HG03378 (cell line): Measurements from ENCODE around the gene FHAD1.

Experiments used
- ATAC-seq: cut with Tn5 transposase; IDR thresholded peaks from one replicate; pipeline ENCODE4 v1.9.1; 2021; ENCODE audit warnings: mild to moderate bottlenecking, moderate library complexity; ENCODE audit not compliant: unreplicated experiment

The FHAD1 gene

DNA sequence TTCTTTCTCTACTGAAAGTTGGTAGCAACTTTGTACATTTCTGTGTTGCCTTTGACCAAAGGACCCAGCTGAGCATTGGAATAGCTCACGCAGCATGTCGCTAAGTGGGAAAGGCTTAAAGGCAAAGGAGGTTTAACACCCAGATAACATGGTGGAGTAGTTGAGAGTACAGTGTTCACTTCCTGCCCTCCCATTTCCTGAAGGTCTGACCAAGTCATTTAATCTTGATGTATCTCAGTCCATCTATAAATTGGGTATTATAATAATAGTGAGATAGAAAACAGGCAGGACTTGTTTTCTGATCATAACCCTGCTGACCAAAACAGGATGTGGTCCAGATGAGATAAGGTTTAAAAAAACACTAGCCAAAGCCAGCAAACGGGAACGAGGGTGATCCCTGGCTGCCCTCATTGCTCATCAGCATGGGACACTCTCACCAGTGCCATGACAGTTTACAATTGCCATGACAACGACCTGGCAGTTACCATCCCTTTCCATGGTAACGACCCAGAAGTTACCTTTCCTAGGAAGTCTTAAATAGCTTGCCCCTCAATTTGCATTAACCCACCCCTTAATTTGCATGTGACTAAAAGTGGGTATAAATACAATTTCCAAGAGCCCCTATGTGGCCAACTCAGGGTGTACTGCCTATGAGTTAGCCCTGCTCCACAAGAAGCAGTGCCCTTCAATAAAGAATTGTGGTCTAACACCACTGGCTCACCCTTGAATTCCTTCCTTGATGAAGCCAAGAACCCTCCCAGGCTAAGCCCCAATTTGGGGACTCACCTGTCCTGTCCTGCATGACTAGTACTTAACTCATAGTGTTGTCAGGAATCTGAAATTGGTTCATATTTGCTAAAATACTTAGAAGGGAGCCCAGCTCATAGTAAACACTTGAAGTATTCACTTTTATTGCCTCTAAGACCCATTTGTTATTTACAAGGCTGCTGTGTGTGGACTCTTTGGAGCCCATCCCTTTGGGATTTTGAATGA, 28.4 kb upstream of the FHAD1 start:
- ATAC-seq: no peak

DNA sequence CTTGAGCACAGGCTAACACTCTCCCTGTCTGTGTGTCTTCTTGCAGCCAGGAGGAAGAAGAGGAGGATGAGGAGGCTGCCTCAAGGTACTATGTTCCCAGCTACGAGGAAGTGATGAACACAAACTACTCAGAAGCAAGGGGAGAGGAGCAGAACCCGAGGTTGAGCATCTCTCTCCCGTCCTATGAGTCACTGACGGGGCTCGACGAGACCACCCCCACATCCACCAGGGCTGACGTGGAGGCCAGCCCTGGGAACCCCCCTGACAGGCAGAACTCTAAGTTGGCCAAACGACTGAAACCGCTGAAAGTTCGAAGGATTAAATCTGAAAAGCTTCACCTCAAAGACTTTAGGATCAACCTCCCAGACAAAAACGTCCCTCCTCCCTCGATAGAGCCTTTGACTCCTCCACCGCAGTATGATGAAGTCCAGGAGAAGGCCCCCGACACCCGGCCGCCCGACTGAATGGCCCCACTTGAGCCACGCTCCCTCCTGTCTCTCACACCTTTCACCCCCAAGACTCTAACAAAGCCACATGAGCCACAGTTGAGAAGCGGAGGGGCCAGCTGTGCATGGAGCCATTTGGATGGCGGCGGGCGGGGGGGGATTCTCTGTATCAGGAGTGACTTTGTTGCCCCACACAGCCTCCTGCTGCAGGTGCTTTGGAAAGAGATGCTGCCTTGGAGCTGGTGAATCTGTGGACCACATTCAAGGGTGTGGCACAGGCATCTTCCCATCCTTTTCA, 27.6 kb upstream of the FHAD1 start:
- ATAC-seq: no peak

DNA sequence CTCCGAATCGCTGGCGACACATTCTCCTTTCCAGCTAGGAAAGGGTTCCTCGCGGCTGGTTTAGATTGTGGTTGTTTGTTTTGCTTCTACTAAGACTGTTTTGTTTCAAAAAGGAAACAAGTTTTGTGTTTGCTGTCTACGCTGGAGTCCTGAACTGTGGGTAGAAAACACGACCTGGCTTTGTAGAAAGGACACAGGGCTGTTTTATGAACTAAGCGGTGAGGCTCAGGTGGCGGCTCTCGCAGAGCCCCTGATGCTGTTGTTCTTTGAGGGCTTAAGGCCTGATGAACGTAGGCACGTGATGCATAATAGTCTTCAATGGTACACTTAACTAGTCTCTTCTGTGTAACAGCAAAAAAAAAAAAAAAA, 27.0 kb upstream of the FHAD1 start:
- no peak for ATAC-seq

DNA sequence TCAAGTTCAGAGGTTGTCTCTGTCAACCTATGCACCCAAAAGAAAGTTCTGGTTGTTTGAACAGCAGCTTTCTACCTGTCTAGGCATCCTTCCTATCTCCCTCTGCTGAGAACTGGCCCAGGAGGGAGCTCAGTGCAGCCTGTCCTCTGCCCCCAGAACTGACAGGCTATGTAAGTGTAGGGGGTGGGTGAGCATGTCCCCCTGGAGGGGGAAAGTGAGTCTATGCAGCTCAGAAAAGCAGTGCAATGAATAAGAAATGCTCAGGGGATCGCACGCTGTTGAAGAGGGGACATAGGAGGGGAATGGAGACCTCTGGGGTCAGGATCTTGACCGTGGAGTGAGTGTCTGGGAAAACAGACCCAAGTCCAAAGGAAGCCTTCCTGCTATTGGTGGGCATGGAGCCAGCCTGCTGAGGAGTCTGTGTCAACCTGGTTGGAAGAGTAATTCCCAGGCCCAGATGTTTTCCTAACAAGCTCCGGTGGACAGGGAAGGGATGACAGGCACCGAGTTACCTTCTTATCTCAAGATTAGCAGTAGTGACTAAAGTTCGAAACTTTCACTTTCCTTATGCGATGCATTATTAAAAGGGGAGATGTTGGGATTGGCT, 26.1 kb upstream of the FHAD1 start:
- no peak for ATAC-seq

DNA sequence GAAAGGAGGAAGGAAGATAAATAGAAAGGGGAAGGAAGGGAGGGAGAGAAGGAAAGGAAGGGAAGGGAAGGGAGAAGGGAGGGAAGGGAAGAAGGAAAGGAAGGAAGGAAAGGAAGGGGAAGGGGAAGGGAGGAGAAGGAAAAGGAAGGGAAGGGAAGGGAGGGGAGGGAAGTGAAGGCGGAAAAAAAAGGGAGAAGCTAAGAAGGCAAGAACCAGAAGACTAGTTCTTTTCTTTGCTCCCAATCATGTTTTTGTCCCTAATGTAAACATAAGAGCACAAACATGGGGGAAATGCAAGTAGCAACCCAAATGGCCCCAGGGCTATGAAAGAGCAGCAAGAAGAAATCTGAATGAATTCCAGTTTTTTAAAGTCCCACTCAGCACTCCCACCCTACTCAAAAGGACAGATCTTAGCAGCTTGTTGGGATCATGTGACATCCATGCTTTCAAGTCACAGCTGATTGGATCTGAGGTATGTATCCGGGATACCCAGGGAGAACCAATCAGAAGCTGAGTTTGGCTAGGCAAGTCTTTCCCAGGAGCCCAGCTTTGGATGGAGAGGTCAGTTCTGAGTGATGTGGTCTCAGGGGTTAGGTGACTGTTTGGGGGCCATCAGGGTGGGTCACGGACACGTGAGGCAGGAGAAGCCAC, 24.2 kb upstream of the FHAD1 start:
- no peak for ATAC-seq

DNA sequence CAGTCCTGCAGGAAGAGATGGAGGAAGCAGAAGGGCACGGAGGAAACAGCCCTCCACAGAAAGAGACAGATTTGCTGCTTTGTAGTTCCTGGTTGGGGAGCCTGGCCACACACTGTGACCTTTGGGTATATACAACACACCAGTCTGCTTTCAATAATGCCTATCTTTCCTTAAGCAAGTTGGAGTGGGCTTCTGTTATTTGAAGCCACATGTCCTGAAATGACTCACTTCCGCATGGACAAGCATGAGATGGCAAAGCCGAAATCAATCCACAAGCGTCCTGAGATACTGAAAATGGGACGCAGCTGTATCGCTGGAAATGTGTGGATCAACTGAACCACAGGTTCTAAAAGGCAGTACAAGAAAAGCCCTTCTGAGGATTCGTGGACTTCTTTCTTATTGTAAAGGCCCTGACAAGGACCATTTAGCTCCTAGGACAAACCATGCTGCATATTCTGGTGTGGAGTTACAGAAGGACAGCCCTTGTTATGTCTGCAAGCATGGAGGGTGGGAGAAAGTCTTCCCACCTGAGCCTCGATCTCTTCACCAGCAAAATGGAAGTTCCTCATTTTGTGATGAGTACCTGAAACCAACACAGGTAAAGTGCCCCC, 22.7 kb upstream of the FHAD1 start:
- no peak for ATAC-seq

DNA sequence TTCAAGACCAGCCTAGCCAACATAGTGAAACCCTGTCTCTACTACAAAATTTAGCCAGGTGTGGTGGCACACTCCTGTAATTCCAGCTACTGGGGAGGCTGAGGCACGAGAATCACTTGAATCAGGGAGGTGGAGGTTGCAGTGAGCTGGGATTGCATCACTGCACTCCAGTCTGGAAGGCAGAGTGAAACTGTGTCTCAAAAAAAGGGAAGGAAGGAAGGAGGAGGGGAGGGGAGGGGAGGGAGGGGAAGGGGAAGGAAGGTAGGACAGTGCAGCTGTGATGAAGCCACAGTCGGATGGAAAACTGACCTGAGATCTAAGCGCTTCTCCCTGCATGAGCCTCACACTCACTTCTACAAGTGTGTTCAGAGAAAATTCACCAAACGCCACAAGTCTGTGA, 22.0 kb upstream of the FHAD1 start:
- no peak for ATAC-seq

DNA sequence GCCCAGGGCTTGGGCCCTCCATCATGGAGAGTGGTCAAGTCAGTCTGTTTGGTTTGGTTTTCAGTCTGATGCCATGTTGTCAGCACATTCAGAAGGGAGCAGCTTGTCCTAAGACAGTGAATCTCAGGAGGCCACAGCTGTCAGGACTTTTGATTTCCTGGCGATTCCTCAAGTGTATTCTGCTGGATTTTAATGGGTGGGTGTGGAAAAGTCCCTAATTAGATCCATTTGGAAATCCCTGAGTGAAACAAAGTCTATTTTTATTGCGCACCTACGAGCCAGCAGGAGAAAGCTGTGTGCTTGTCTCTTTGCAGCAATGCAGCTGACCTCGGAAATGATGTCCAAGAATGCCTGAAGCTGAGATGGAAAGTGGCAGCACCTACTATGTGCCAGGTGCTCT, 21.6 kb upstream of the FHAD1 start:
- no peak for ATAC-seq

DNA sequence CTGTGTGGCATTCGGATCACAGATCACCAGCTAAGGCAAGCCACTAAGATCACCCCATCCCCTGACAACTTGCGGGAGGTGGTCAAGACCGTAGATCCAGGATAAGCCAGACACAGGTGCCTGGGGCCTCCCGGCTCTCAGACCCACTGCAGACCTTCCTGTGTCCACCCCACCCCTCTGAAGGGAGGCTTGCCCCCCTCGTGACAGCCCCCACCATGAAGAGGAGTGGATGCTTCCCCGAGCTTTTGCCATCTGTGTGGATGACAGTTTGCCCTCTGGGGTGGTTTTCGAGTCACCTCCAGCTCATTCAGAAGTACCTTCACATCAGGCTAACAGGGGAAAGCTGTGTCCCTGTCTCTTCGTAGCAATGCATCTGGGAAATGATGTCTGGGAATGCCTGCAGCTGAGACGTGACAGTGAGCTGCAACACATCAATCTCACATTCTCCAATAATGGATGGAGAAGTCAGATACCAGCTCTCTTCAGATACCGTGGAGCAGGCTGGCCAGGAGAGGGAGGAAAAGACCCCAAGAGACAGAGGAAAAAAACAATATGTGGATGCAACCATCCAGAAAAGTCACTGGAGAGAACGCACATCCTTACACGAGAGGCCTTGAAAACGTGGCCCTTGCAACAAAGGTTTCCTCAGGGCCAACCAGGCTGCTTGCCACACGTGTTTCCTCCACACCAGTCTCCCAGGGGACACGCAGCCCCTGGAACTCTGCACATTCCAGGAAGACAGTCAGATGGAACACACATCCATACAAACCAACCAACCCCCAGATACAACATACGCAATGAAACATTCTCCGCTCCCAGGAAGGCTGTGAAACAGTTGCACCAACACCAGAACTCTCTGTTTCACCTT, 20.4 kb upstream of the FHAD1 start:
- ATAC-seq: no peak

DNA sequence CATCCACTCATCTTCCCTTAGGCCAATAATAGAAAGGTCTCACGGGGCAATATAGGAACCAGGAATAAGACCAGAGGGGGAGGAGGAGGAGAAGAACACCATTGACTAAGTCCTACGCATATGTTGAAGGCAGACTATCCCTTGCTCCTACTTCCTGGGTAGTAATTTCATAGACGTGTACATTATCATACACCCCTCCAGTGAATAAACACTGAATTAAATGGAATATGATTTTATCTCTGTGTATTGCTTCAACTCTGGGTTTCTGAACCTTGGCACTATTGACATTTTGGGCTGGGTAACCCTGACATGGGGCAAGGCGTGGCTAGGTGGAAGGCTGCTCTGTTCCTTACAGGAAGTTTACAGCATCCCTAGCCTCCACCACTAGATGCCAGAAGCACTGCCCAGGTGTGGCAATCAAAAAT, 17.3 kb upstream of the FHAD1 start:
- no peak for ATAC-seq

DNA sequence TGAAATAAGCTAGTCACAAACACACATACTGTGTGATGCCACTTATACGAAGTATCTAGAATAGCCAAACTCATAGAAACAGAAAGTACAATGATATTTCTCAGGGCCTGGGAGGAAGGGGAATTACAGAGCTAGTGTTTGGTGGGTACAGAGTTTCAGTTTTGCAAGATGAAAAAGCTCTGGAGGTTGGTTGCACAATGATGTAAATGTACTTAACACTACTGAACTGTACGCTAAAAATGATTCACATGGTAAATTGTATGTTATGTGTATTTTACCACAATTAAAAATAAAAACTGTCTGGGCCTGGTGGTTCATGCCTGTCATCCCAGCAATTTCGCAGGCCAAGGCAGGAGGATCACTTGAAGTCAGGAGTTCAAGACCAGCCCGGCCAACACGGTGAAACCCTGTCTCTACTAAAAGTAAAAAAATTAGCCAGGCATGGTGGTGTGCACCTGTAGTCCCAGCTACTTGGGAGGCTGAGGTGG, 15.3 kb upstream of the FHAD1 start:
- peak; percentile 91 for ATAC-seq

DNA sequence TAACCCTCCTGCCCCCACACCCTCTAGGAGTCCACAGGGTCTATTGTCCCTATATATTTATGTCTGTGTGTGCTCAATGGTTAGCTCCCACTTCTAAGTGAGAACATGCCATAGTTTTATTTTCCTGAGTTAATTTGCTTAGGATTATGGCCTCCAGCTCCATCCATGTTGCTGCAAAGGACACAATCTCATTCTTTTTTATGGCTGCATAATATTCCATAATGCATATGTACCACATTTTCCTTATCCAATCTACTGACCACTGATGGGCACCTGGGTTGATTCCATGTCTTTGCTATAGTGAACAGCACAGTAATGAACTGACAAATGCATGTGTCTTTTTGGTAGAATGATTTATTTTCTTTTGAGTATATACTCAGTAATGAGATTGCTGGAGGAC, 13.3 kb upstream of the FHAD1 start:
- ATAC-seq: no peak

DNA sequence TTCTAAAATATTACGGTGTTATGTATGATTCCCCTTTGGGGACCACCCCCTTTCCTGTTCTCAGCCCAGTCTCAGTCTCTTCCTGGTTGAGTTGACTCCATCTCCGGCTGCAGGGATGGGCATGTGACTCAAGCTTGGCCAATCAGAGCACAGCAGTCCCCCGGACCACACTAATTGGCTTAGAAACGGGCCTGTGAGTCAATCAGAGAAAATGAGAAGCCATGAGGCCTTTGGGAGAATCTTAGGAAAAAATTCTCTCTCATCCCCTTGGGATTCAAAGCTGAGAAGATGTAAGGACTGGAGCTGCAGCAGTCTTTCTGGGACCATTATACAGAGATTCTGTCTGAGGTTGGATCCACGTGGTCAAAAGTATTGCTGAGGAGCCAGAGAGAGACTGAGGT, 10.7 kb upstream of the FHAD1 start:
- ATAC-seq: no peak

DNA sequence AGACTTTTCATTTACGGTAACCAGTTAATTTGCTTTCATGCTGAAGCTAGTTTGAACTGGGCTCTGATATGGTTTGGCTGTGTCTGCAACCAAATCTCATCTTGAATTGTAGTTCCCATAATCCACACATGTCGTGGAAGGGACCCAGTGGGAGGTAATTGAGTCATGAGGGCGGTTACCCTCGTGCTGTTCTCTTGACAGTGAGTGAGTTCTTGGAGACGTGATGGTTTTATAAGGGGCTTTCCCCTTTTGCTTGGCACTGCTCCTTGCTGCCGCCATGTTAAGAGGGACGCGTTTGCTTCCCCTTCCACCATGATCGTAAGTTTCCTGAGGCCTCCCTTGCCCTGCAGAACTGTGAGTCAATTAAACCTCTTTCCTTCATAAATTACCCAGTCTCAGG, 10.3 kb upstream of the FHAD1 start:
- ATAC-seq: no peak

DNA sequence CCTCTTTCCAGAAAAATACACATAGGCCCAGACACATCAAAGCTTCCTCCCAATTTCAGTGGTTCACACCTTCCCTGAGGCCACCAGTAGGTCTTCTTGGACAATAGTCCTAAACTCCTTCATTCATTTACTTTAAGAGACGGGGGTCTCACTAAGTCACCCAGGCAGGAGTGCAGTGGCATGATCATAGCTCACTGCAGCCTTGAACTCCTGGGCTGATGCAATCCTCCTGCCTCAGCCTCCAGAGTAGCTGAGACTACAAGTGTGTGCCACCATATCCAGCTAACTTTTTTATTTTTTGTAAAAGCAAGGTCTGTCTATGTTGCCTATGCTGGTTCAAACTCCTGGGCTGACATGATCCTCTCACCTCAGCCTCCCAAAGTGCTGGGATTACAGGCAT, 8.2 kb upstream of the FHAD1 start:
- no peak for ATAC-seq

DNA sequence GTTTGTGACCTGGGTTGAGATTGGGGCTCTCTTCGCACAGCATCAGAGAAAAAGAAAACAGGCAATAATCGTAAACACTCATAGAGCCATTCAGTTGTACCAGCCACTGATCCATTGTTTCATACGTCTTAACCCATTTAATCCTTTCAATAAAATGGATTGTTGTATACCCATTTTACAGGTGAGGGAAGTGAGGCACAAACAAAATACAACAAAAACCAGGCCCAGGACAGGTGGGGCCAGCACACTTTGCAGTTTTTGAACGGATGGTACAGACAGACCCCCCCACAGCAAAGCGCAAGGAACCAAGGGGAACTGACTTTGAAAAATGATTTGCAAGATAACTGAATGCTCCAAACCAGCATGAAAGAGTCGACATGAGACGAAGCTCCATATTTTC, 4.3 kb upstream of the FHAD1 start:
- no peak for ATAC-seq

DNA sequence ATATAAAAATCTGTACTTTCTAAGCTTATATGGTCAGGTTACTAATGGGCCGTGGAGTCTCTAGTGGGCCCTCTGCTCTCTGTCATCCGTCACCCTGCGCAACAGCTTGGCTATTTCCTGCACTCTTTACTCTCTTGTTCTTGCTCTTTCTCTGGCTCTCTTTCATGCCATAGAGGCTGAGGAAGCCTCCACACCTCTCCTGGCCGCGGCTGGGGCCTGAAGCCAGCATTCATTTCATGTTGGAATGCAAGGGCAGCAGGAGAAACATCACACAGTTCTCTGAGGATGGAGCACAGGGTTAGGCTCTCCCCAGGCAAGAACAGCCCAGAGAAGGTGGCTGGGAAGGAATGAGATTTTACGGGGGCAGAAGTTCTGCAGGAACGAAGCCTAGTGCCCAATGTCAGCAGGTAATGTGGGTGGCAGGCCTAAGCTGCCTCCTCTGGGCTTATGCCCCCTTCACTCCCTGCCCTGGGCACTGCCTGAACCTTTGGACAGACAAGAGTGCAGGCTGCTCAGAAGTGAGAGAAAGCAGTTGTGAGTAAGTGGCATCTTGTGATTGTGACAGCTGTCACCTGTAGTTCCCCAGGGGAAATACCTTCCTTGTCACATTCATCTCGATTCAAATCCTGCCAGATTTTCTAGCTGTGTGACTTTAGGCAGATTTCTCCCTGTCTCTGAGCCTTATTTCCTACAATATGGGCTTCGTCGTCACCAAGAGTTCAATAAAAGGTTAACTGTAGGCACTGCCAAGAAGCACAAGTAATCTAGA, 3.6 kb upstream of the FHAD1 start:
- no peak for ATAC-seq

DNA sequence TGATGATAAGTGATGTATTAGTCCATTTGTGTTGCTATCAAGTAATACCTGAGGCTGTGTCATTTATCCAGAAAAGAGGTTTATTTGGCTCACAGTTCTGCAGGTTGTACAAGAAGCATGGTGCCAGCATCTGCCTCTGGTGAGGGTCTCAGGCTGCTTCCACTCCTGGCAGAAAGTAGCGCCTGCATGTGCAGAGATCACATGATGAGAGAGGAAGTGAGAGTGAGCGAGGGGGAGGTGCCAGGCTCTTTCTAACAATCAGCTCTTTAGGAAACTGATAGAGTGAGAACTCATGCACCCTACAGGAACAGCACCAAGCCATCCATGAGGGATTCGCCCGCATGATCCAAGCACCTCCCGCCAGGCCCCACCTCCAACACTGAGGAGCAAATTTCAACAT, 2.2 kb upstream of the FHAD1 start:
- ATAC-seq: no peak
